ENCODE data around the gene CCDC28B.

Gene CCDC28B

DNA sequence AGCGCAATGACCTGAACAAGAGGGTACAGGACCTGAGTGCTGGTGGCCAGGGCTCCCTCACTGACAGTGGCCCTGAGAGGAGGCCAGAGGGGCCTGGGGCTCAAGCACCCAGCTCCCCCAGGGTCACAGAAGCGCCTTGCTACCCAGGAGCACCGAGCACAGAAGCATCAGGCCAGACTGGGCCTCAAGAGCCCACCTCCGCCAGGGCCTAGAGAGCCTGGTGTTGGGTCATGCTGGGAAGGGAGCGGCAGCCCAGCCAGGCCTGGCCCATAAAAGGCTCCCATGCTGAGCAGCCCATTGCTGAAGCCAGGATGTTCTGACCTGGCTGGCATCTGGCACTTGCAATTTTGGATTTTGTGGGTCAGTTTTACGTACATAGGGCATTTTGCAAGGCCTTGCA lies 5.4 kb upstream of the CCDC28B start:
- DNase-seq (ENCODE audit: low read depth, low spot score) = no peak

DNA sequence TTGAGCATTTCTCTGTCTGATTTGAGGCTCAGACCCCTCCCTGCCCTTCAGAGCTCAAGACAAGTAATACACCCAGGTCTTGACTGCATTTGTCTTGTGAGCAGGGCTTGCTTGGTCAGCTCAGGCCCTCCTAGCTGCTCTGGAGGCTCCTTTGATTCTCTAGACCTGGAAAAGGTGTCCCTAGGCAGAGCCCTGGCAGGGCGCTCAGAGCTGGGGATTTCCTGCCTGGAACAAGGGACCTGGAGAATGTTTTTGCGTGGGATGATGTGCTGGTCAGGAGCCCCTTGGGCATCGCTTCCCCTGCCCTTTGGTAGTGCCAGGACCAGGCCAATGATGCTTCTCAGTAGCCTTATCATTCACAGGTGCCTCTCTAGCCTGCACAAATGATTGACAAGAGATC lies 4.9 kb upstream of the CCDC28B start:
- no peak for DNase-seq (ENCODE audit: low read depth, low spot score)

DNA sequence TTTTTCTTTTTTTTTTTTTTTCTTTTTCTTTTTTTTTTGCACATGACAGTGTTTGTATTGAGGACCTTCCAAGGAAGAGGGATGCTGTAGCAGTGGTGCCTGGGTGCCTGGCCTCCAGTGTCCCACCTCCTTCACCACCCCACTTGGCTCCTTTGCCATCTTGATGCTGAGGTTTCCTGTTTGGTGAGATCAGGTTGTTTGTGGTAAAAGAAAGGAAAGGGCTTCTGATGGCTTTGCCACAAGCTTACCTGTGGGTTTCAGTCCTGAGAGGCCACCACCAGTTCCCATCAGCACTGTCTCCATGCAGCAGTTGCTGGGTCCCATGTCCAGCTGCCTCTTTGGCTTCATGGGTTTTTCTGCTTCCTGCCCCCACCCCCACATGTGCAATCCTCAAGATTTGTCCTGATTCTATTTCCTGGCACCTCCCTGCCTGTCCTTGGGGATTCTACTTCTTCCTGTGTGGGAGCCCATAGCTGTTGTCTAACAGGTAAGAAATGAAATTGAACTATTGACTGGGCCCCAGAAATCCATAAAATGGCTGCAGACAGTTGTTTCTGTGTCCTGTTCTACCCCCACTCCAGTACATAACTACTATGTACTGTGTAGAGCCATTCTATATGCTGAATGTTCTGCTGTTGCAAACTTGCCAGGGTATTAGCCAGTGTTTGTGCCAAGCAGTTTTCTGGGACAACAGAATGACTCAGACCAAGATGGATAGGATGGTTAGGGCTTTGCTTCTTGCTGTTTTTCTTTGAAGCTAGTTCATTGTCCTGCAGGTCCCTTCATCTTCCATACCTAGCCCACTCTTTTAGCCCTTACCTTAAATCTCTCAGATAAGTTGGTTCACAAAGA lies 4.2 kb upstream of the CCDC28B start:
- no peak for DNase-seq (ENCODE audit: low read depth, low spot score)

DNA sequence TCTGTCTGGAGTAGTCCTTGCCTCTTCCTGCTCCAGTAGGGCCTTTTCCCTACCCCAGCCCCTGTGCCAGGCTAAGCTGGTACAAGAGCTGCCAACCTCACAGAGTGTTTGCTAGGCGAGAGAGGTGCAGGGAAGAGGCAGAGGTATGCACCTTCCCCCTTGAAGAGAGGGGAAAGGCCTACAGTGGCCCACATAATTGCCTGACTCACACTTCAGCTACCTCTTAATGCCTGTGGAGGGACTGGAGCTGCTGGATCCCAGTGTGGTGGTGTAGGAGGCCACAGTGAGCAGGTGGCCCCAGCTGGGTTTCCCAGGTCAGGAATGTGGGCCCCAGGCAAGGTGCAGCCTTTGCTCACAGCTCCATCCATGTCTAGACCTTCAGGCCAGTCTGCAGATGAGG lies 3.3 kb upstream of the CCDC28B start:
- DNase-seq (ENCODE audit: low read depth, low spot score) = no peak

DNA sequence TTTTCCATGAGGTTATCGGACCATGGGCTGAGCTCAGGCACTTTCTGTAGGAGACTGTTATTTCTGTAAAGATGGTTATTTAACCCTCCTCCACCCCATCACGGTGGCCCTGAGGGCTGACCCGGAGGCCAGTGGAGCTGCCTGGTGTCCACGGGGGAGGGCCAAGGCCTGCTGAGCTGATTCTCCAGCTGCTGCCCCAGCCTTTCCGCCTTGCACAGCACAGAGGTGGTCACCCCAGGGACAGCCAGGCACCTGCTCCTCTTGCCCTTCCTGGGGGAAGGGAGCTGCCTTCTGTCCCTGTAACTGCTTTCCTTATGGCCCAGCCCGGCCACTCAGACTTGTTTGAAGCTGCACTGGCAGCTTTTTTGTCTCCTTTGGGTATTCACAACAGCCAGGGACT lies 2.6 kb upstream of the CCDC28B start:
- DNase-seq (ENCODE audit: low read depth, low spot score) = no peak

DNA sequence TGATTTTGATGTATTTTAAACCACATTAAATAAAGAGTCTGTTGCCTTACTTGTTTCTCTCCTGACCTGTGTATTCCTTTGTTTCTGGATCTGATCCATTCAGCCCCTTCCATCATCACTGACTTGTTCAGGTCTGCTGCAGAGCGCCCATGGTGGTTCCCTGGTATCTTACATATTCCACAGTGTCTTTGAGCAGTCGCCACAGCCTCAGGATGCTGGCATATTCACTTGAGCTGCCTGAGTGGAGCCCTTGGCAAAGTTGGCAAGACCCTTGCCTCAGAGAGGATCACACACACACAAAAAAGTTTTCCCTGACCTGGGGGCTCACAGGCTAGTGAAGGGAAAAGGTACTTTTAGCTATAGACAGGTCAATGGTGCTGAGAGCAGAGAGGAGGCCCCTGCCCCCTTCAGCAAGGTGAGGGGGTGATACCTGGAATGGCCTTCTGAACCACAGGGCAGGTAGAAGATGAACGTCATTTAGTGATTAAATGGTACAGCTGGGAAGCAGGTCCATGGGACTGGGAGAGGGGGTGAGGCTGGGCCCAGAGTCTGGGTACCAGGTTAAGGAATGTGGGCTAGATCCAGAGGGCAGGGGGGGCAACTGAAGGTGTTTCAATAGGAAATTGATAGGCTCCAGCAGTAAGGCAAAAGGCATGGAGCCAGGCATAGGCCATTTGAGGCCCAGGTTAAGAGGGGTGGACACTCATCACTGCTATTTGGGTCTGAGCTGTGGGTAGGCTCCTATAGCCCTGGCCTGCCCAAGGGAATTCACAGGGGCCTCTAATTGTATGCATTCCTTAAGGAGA lies 2.0 kb upstream of the CCDC28B start:
- DNase-seq (ENCODE audit: low read depth, low spot score) = no peak

DNA sequence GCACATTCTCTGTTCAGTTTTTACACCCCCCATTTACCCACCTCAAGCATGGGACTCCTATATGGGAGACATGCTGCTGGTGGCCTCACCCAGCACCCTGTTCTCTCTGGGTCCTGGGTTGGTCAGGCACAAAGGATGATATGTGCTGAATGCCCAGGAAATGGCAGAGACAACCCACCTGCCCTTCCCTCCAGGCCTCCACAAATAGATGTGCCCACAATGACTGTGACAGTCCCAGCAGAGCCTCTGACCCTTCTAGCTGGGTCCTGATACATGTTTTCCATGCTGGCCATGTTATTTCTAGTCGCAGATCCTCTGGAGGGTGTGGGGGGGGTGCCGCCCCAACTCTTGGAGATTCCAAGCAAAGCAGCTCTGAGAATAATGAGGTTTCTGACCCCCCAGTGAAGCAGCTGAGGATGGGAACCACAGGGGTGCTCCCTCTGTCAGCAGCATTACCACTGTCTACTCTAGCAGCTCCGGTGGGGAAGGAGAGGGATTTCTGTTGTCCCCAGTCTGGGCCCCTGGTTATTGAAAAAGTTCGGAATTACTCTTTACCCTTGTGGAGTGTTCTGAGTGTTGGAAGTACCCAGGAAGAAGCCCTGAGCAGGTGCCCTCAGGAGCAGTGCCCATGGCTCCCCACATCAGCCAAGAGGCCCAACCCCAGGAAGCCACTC lies 1.2 kb upstream of the CCDC28B start:
- no peak for DNase-seq (ENCODE audit: low read depth, low spot score)

DNA sequence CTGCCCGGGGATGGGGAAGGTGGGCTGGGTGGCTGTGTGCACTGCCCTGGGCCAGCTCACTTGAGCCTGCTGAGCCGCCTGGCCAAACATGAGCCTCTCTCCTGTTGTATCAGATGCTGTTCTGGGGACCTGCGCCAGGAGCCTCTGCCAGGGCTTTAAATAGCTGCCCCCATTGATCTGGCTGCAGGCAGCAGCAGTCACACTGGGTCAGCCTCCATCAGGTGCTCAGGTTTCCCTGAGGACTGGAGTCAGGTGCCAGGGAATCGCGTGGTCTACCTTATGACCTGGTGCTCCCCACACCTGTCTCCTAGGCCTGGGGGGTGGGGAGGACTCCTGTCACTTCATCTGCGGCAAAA lies 700 bp upstream of the CCDC28B start:
- DNase-seq (ENCODE audit: low read depth, low spot score) = no peak

DNA sequence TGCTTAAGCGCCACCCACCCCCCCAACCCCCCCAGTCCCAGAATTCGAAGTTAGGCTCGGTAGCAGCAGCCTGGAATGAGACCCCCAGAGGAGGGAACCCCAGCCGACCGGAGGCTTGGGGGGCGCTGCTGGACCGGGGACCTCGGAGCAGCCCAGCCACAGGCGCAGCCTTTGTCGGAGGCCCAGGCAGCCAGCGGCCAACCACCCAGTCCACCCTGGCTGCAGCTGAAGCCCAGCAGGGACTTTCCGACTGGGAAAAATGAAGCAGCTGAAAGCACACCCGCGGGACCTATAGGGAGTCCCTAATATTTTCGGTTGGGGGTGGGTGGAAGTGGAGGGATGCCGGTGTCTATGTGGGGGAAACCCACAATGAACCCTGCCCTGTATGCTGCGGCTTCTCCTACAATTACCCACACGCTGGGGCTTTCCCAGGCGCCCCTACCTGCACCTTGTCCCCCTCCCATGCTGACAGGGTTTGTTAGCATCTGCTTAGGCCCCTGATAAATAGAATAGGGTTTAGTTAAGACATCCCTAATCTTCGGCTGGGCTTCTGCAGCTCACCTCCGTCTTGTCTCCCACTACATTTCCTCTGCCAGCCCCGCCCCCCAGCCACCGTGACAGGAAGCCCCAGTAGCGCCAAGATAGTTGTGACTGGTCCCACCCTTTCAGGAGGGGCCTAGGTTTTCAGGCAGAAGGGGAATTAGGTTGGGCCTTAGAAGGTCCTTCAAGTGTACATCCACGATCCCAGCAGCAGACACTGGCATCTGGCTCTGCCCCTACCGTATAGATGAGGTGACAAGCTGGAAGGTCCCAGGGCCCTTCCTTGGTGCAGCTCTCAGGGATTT lies 838 bp downstream of the CCDC28B start:
- peak; percentile 46 for DNase-seq (ENCODE audit: low read depth, low spot score)

DNA sequence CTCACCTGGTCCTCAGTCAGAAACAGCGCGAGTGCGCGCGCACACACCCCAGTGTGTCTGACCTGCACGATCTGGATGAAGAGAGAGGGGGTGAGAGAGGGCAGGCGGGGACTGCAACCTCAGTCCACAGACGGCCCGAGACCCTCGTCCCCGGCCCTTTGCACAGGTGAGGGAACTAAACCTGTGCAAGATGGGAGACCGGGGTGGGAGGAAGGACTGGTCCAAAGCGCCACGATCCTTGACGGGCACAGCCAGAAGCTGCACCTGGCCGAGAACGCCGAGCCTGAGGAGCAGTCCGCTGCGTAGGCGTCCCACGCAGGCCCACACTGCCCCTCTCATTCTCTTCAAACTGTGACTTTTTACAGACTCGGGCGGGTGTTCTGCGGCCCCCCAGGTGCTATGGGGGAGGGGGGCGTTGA lies 4.6 kb downstream of the CCDC28B start:
- DNase-seq (ENCODE audit: low read depth, low spot score) = no peak

DNA sequence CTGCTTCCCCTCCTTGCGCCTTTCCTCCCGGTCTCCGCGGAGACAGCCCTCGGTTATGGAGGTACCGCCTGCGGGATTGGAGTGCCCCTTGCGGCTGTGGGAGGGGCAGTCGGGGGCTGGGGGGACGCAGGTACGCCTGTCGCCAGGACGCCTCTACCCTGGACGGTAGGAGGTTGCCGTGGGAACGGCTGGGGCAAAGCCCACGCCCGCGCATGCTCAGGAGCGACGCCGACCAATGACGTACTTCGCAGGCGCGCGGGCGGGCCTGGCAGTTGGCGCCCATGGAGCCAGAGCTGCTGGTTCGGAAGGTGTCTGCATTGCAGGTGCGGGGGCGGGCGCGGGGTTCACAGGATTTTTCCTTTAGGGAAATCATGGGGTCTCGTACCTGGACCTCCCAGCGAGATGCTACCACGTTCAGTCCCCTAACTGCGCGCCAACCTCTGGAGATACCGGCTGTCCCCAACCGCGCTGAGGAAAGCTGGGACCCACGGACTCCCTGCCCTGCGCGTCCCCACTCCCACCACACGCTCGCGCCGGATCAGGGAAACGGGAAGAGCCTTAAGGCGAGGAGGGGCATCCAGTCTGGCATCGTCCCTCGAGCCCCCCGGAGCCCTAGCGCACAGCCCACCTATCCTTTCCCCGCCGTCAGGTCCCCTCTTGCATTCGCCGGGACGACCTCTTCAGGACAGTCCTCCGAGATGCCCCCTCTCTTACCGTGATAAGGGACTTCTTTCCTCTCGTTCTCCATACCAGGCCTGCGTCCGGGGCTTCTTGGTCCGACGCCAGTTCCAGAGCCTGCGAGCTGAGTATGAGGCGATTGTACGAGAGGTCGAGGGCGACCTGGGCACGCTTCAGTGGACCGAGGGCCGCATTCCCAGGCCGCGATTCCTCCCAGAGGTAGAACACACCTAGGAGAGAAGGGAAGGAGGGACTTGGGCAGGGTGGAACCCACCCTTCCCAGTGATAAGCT lies 5.3 kb downstream of the CCDC28B start, which contains the start of gene IQCC:
IQCC (plus strand) TSS at position 271 of the 970 bp plus-strand sequence; CDS start at position 282, 11 bp downstream.
- DNase-seq (ENCODE audit: low read depth, low spot score) = peak; percentile 52

DNA sequence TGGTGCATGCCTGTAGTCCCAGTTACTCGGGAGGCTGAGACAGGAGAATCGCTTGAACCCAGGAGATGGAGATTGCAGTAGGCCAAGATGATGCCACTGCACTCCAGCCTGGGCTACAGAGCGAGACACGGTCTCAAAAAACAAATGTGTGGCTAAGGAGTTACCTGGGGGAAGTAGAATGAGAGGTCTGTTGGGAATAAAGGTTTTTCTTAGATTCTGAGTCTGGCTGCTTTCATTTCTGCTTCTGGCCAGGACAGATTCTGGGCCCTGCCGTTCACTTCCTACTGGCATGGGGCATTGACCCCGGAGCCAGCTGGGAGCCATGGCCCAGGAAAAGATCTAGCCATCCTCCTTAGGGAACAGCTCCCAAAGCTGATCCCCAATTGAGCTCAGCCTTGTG lies 8.1 kb downstream of the CCDC28B start:
- DNase-seq (ENCODE audit: low read depth, low spot score) = no peak

DNA sequence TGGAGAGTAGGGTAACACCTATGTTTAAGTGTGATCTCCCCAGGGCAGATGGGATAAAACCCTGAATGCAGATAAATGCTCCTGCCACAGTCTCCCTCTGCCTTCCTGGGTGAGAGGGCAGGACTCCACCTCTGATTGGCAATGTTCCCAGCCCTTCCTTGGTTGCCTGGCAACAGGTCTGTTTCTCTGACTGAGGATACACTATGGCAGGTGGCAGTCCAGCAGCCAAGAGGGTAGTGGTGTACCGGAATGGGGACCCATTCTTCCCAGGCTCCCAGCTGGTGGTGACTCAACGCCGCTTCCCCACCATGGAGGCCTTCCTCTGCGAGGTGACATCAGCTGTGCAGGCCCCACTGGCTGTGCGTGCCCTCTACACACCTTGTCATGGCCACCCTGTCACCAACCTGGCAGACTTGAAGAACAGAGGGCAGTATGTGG lies 8.5 kb downstream of the CCDC28B start, which contains the start of gene DCDC2B:
DCDC2B (plus strand) TSS at position 199 of the 438 bp plus-strand sequence; CDS start at position 204, 5 bp downstream.
- no peak for DNase-seq (ENCODE audit: low read depth, low spot score)

DNA sequence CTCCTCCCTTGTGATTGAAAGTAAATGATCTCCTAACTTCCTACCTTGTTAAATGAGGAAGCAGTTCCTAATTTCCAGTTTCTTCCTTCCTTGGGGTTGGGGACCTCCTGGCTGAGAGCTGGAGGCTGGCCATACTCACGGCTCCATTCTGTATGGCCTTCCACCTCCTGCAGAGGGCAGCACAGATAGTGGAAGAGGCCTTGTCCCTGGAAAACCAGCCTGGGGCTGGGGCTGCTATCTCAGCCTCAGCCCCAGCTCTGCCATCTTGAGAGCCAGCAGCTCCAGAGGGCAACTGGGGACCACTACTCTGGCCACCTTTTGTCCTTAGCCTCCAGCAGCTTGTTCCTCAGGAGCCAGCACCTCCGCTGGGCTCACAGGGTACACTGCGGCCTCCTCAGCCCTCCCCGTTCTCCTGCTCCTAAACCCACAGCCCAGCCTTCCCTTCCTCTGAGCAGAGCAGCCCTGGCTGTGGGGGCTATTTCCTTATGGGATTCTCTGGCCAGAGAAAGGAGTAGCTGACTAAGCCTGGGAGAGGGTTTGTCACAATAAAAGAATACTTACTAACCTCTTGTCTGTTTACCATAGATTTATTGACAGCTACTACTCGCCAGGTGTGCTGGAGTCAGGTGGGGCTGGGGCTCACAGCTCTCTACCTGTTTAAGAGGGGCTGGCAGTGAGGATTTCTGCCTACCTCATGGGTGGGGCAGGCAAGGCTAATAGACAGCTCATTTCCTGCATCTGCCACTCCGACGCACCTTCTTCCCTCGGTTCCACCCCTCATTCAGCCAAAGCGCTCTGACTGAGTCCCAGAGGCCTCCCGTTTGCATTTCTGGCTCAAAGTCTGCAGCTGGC lies 15.5 kb downstream of the CCDC28B start:
- DNase-seq (ENCODE audit: low read depth, low spot score) = peak; percentile 39

DNA sequence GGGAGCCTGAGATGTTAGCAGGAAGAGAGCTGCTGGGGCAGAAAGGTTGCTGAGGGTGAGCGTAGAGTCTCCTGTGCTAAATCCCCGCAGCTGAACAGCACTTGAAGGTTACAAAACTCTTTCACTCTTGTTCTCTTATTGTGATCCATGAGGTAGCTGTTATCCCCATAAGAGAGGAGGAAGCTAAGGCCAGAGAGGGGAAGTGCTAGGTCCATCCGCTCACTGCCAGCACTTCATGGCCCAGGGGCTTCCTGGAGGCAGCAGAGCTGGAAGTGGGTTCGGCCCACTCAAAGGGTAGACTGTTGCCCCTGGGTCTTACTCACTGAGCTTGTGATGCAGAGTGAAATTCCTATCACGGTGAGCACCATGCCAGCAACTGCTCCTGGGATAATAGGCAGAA lies 16.2 kb downstream of the CCDC28B start:
- DNase-seq (ENCODE audit: low read depth, low spot score) = no peak

DNA sequence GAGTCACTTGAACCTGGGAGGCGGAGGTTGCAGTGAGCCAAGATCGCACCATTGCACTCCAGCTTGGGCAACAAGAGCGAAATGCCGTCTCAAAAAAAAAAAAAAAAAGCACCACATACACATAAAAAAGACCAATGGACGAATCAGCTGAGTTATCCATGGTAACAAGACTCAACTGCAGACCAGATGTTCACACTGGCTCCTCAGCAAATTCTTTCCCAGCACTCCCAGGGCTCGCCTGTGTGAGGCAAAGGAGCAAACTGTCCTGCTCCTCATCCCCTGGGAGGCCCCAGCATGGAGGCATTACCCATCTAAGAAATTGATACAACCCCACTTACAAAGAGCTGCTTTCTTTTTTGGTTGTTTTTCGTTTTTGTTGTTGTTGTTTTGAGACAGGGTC lies 18.6 kb downstream of the CCDC28B start:
- DNase-seq (ENCODE audit: low read depth, low spot score) = no peak

DNA sequence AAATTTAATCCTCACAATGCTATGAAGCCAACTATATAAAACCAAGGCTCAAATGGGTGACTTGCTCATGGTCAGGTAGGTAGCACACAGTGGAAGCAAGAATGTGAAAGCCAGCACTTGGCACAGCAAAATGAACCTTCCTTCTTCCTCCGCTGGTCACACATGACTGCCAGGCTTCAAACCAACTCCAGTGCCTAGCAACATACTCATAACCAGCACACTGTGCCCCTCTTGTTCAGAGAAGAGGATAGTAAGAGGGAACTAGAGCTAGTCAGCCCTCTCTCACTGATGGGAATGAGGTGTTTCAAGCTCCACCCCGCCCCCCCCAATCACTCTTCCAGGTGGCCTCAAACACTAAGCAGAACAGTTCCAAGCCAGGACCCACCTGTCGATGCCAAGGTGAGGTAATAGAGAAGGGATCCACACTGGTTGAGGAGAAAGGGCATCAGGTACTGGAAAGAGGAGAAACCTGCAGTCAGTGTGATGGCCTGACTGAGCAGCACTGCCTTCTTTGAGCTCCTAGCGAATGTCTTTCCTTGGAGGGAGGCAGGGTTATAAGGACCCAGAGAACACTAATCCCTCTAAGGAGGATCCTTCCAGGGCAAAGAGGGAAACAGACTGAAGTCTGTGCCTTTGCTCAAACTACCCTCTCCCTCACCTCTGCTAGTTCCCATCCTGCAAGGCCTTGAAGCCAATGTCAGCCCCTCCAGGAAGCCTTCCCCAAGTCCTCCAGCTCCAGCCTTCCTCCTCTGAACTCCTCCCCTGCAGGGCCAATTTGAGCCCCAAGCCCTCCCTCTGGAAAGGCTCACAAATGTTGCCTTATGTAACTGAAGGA lies 20.6 kb downstream of the CCDC28B start:
- DNase-seq (ENCODE audit: low read depth, low spot score) = no peak

DNA sequence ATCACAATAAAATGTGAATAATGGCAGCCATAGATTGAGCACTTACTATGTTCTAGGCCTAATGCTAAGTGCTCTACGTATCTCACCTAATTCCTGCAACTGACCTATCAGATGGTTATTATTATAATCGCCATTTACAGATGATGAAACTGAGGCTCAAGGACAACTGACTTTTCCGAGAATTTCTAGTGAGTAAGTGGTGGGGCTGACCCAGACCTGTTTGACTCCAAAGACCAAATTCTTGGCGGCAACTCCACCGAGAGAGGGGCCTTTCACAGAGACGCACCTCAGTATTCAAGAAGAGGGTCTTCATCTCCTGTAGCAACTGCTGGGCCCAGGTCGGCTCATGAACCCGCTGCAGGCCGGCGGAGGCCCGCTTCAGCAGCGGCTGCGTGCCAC lies 21.2 kb downstream of the CCDC28B start:
- no peak for DNase-seq (ENCODE audit: low read depth, low spot score)

Data from activated naive CD8-positive, alpha-beta T cell treated with anti-CD3 and anti-CD28 coated beads, Interleukin-2, amount 50 U/mL, for 16 hours (primary cell).